GM23248 (cell line): ENCODE results near the gene C15orf61. TPM values are rescaled to one million over a fixed set of nuclear protein-coding genes. Genes with fewer than 3 reads are reported as not detected.

Experiments
- DNase-seq: peaks from one replicate; pipeline ENCODE4 v3.0.0-alpha.2; 2015
- H2AFZ ChIP-seq: fragments of 200-600 bp; sonication (generic); 2 replicates; pipeline ENCODE4 v1.6.1; 2016; ENCODE audit warnings: antibody characterized with exemption
- H3F3A ChIP-seq: fragments of 200-600 bp; sonication (generic); 2 replicates; pipeline ENCODE4 v1.6.1; 2016; ENCODE audit warnings: mild to moderate bottlenecking, antibody characterized with exemption, mixed run types; ENCODE audit not compliant: insufficient read depth
- H3K27ac ChIP-seq: fragments of 200-600 bp; sonication (generic); 2 replicates; pipeline ENCODE4 v1.5.1; 2016; ENCODE audit warnings: mild to moderate bottlenecking
- H3K27me3 ChIP-seq: fragments of 200-600 bp; sonication (generic); replicated peaks from 2 replicates; pipeline ENCODE4 v1.6.1; 2016; ENCODE audit warnings: mild to moderate bottlenecking; ENCODE audit not compliant: insufficient read depth
- H3K36me3 ChIP-seq: fragments of 200-600 bp; sonication (generic); 2 replicates; pipeline ENCODE4 v1.6.1; 2016; ENCODE audit warnings: low read depth, mild to moderate bottlenecking
- H3K4me1 ChIP-seq: fragments of 200-600 bp; sonication (generic); 2 replicates; pipeline ENCODE4 v1.6.1; 2016; ENCODE audit warnings: mild to moderate bottlenecking; ENCODE audit not compliant: insufficient read depth
- H3K4me2 ChIP-seq: fragments of 200-600 bp; sonication (generic); one replicate; pipeline ENCODE4 v1.6.1; 2016; ENCODE audit warnings: mild to moderate bottlenecking; ENCODE audit not compliant: unreplicated experiment
- H3K4me3 ChIP-seq: fragments of 200-600 bp; sonication (generic); 2 replicates; pipeline ENCODE4 v1.5.1; 2016; ENCODE audit warnings: mild to moderate bottlenecking
- H3K79me2 ChIP-seq: fragments of 200-600 bp; sonication (generic); 2 replicates; pipeline ENCODE4 v1.6.1; 2016; ENCODE audit warnings: mild to moderate bottlenecking; ENCODE audit not compliant: insufficient read depth
- H3K9ac ChIP-seq: fragments of 200-600 bp; sonication (generic); 2 replicates; pipeline ENCODE4 v1.6.1; 2016; ENCODE audit warnings: mild to moderate bottlenecking
- H3K9me2 ChIP-seq: fragments of 200-600 bp; sonication (generic); 2 replicates; pipeline ENCODE4 v1.6.1; 2016; ENCODE audit warnings: mixed run types, mild to moderate bottlenecking, moderate library complexity; ENCODE audit not compliant: insufficient read depth
- H3K9me3 ChIP-seq: fragments of 200-600 bp; sonication (generic); one replicate; pipeline ENCODE4 v1.6.1; 2017; ENCODE audit warnings: low read depth
- H4K20me1 ChIP-seq: fragments of 200-600 bp; sonication (generic); 2 replicates; pipeline ENCODE4 v1.6.0; 2016; ENCODE audit not compliant: insufficient read depth
- EZH2 ChIP-seq: fragments of 200-600 bp; sonication (generic); IDR thresholded peaks from 2 replicates; pipeline ENCODE4 v1.6.1; 2018; ENCODE audit warnings: antibody characterized with exemption, mild to moderate bottlenecking; ENCODE audit not compliant: insufficient read depth, poor library complexity, severe bottlenecking
- EZH2phosphoT487 ChIP-seq: fragments of 200-600 bp; sonication (generic); IDR thresholded peaks from 2 replicates; pipeline ENCODE4 v1.6.1; 2018; ENCODE audit warnings: antibody characterized with exemption, moderate library complexity, mild to moderate bottlenecking, low read depth; ENCODE audit not compliant: insufficient read depth
- WGBS, 2 experiments: methylation state at CpG; one replicate each; pipeline ENCODE4 v1.1.6; 2015 to 2017; ENCODE audit warnings: low lambda C conversion rate in 2 of 2, low coverage in 1 of 2; ENCODE audit errors: missing lambda C conversion rate in 2 of 2; 5-methylcytosine and 5-hydroxymethylcytosine counted together
- in situ Hi-C: fragments of 300-500 bp; cut with MboI; formaldehyde crosslinking; loops from 2 replicates; pipeline ENCODE4 v1.15.0; 2020
- polyA plus RNA-seq: library from polyadenylated mRNA; unstranded; fragments of >200 nt; fragmentation: Nextera tagmentation; extraction: Ambion mirVana; gene quantifications from 2 replicates; pipeline ENCODE4 v1.2.1, GENCODE V29; 2016
- total RNA-seq: library from RNA; depleted of rRNA; stranded (reverse); fragments of >200 nt; shearing (Covaris generic); gene quantifications from 2 replicates; pipeline ENCODE4 v1.2.3, GENCODE V29; 2014

Gene C15orf61
- total and polyA plus RNA-seq, 2 experiments from 2014 or later = 3.7 to 10.5 TPM

- H3K9me2 ChIP-seq = no peaks in the 10 kb centered on the region
- H3K27me3 ChIP-seq = no peaks in the 10 kb centered on the region
- H3F3A ChIP-seq = peaks cover 25% of the 10 kb centered on the region
- H3K4me1 ChIP-seq = peaks cover 27% of the 10 kb centered on the region
- 87 to 91% methylated on average over 3 of the region's 3 CpGs for WGBS, 2 experiments
- no peak overlapping the region for H2AFZ ChIP-seq
- H3K79me2 ChIP-seq = peaks cover 16% of the 10 kb centered on the region
- H4K20me1 ChIP-seq = no peaks in the 10 kb centered on the region
- H3K9ac ChIP-seq = no peak overlapping the region
- no peaks in the 10 kb centered on the region for H3K9me3 ChIP-seq
- H3K4me3 ChIP-seq = no peak overlapping the region
- in situ Hi-C loops = no loop called here
- TF ChIP-seq EZH2 = no peak
- no peak for TF ChIP-seq EZH2phosphoT487
- DNase-seq = no peak
- no peak overlapping the region for H3K4me2 ChIP-seq
- no peak overlapping the region for H3K27ac ChIP-seq
- no peaks in the 10 kb centered on the region for H3K36me3 ChIP-seq
These were observed 24.9 kb downstream of the C15orf61 start for GRCh38 chr15:67545864-67546263.

- H3K4me2 ChIP-seq = no peak overlapping the region
- no peak overlapping the region for H3K27ac ChIP-seq
- no peak overlapping the region for H3K4me3 ChIP-seq
- no peaks in the 10 kb centered on the region for H3K27me3 ChIP-seq
- no peaks in the 10 kb centered on the region for H3K9me2 ChIP-seq
- H3F3A ChIP-seq = peaks cover 22% of the 10 kb centered on the region
- no peaks in the 10 kb centered on the region; the same call in 1 of the 2 replicates for H3K36me3 ChIP-seq
- peaks cover 18% of the 10 kb centered on the region for H3K79me2 ChIP-seq
- H4K20me1 ChIP-seq = no peaks in the 10 kb centered on the region
- 92 to 97% methylated on average over 2 of the region's 2 CpGs for WGBS, 2 experiments
- no peak for DNase-seq
- H3K4me1 ChIP-seq = peaks cover 27% of the 10 kb centered on the region
- in situ Hi-C loops = no loop called here
- no peaks in the 10 kb centered on the region for H3K9me3 ChIP-seq
- H2AFZ ChIP-seq = no peak overlapping the region
- TF ChIP-seq EZH2 (no peak), EZH2phosphoT487 (no peak)
- no peak overlapping the region for H3K9ac ChIP-seq
These were observed 26.1 kb downstream of the C15orf61 start for GRCh38 chr15:67547064-67547463.

GRCh38 chr15:67547836-67548235 is 26.9 kb downstream of the C15orf61 start:
- H3F3A ChIP-seq = peaks cover 21% of the 10 kb centered on the region
- peak overlapping the region; percentile 69 for H3K27ac ChIP-seq
- WGBS, 2 experiments = 46 to 58% methylated on average over 3 of the region's 3 CpGs
- peaks cover 27% of the 10 kb centered on the region for H3K4me1 ChIP-seq
- H3K27me3 ChIP-seq = no peaks in the 10 kb centered on the region
- H3K36me3 ChIP-seq = no peaks in the 10 kb centered on the region; the same call in 1 of the 2 replicates
- no peaks in the 10 kb centered on the region for H3K9me2 ChIP-seq
- H3K9me3 ChIP-seq = no peaks in the 10 kb centered on the region
- in situ Hi-C loops = no loop called here
- H4K20me1 ChIP-seq = no peaks in the 10 kb centered on the region
- H3K79me2 ChIP-seq = peaks cover 17% of the 10 kb centered on the region
- H3K9ac ChIP-seq = peak overlapping the region; percentile 30; the same call in 1 of the 2 replicates
- H2AFZ ChIP-seq = no peak overlapping the region
- H3K4me2 ChIP-seq = peak overlapping the region; percentile 43
- no peak overlapping the region for H3K4me3 ChIP-seq
- DNase-seq = no peak
- TF ChIP-seq EZH2 (no peak), EZH2phosphoT487 (no peak)

GRCh38 chr15:67548236-67548852 is 27.4 kb downstream of the C15orf61 start:
- no peaks in the 10 kb centered on the region for H3K27me3 ChIP-seq
- peak overlapping the region; percentile 69 for H3K27ac ChIP-seq
- peaks cover 21% of the 10 kb centered on the region for H3F3A ChIP-seq
- in situ Hi-C loops = no loop called here
- no peaks in the 10 kb centered on the region for H3K9me2 ChIP-seq
- DNase-seq = peak; percentile 84
- no peaks in the 10 kb centered on the region for H3K9me3 ChIP-seq
- H3K79me2 ChIP-seq = peaks cover 12% of the 10 kb centered on the region
- H3K4me2 ChIP-seq = peak overlapping the region; percentile 52
- H3K9ac ChIP-seq = peak overlapping the region; percentile 41
- no peak for TF ChIP-seq EZH2phosphoT487
- no peaks in the 10 kb centered on the region for H4K20me1 ChIP-seq
- H3K4me3 ChIP-seq = peak overlapping the region; percentile 23; the same call in 1 of the 2 replicates
- peaks cover 26% of the 10 kb centered on the region for H3K4me1 ChIP-seq
- H2AFZ ChIP-seq = no peak overlapping the region
- 0 to 1% methylated on average over 2 of the region's 2 CpGs for WGBS, 2 experiments
- no peaks in the 10 kb centered on the region; the same call in 1 of the 2 replicates for H3K36me3 ChIP-seq
